Tibial artery (tissue), 4 donors: Measurements from ENCODE around the gene ZNF805.
"Not testable (repeated sequence)": the region's sequence is repeated elsewhere in the genome, so short reads cannot be mapped to it uniquely, and the experiment has no call there.

Experiments used
- DNase-seq, 2 donors: peaks; one replicate each; pipeline ENCODE4 v3.0.0-alpha.2; 2019
- H3K27ac ChIP-seq, 2 donors: fragments of 200-600 bp; sonication (generic) in 1 of 2; 1 replicate in 1 of 2; 2 replicates in 1 of 2; pipeline ENCODE4 v1.5.1; 2018 to 2019; ENCODE audit warnings: mild to moderate bottlenecking in 1 of 2
- H3K27me3 ChIP-seq, 2 donors: fragments of 200-600 bp; sonication (generic) in 1 of 2; one replicate each; pipeline versions ENCODE4 v1.5.1 to v1.6.0; 2016 to 2019
- H3K36me3 ChIP-seq, 3 donors: fragments of 200-600 bp; sonication (generic) in 2 of 3; one replicate each; pipeline ENCODE4 v1.5.1; 2016 to 2019; ENCODE audit warnings: mild to moderate bottlenecking in 2 of 3
- H3K4me1 ChIP-seq, 4 donors: fragments of 200-600 bp; sonication (generic) in 2 of 4; 1 replicate in 3 of 4; 2 replicates in 1 of 4; pipeline ENCODE4 v1.5.1; 2016 to 2019
- H3K4me3 ChIP-seq, 2 donors: fragments of 200-600 bp; sonication (generic) in 1 of 2; 1 replicate in 1 of 2; 2 replicates in 1 of 2; pipeline ENCODE4 v1.5.1; 2018 to 2019; ENCODE audit warnings: mild to moderate bottlenecking in 2 of 2
- H3K9me3 ChIP-seq, 3 donors: fragments of 200-600 bp; sonication (generic) in 1 of 3; one replicate each; pipeline ENCODE4 v1.5.1; 2016 to 2019
- CTCF ChIP-seq, 2 experiments: fragments of 200-600 bp in 1 of 2; fragments of 450-650 bp in 1 of 2; IDR thresholded peaks; one replicate each; pipeline ENCODE4 v1.5.1; 2017 to 2019; ENCODE audit warnings: antibody characterized with exemption in 2 of 2, mild to moderate bottlenecking in 1 of 2, moderate library complexity in 1 of 2
- intact Hi-C: fragments of 100-400 bp; cut with DNase I; formaldehyde crosslinking; loops from one replicate; pipeline ENCODE4 v1.15.0; 2023; ENCODE audit warnings: low total_unique reads

ZNF805 gene

GRCh38 chr19:57267291-57267690 is 26.9 kb downstream of the ZNF805 start:
- H3K36me3 ChIP-seq = peaks cover 30 to 38% (median 30%) of the 10 kb centered on the region in 3 donors
- peaks cover 0 to 44% (median 10%) of the 10 kb centered on the region in 3 donors for H3K9me3 ChIP-seq
- H3K4me3 ChIP-seq = no peak overlapping the region
- DNase-seq = no peak
- intact Hi-C loops = no loop called here
- no peaks in the 10 kb centered on the region for H3K27me3 ChIP-seq
- H3K27ac ChIP-seq = no peak overlapping the region
- no peak for TF ChIP-seq CTCF (IDR thresholded peaks at IDR 0.05)
- H3K4me1 ChIP-seq = no peaks in the 10 kb centered on the region

- TF ChIP-seq CTCF (IDR thresholded peaks at IDR 0.05) = no peak
- Histone ChIP-seq H3K4me3 (no peak overlapping the region), H3K4me1 (no peaks in the 10 kb centered on the region), H3K36me3 (peaks cover 20 to 37% (median 26%) of the 10 kb centered on the region in 3 donors), H3K27ac (no peak overlapping the region), H3K27me3 (no peaks in the 10 kb centered on the region), H3K9me3 (peaks cover 0 to 25% (median 10%) of the 10 kb centered on the region in 3 donors)
- DNase-seq = no peak
- intact Hi-C loops = no loop called here
These were observed 29.3 kb downstream of the ZNF805 start for GRCh38 chr19:57269515-57270250.

- no peaks in the 10 kb centered on the region for H3K4me1 ChIP-seq
- H3K36me3 ChIP-seq = peaks cover 20 to 37% (median 29%) of the 10 kb centered on the region in 3 donors
- H3K9me3 ChIP-seq = peaks cover 0 to 10% (median 9%) of the 10 kb centered on the region in 3 donors
- H3K27me3 ChIP-seq = no peaks in the 10 kb centered on the region
- no peak overlapping the region for H3K4me3 ChIP-seq
- DNase-seq = no peak
- intact Hi-C loops = no loop called here
- no peak for TF ChIP-seq CTCF (IDR thresholded peaks at IDR 0.05)
- no peak overlapping the region for H3K27ac ChIP-seq
These were observed 30.8 kb downstream of the ZNF805 start for GRCh38 chr19:57271280-57271679.

GRCh38 chr19:57273014-57273413 is 32.6 kb downstream of the ZNF805 start:
- DNase-seq = no peak
- peaks cover 14 to 29% (median 27%) of the 10 kb centered on the region in 3 donors for H3K36me3 ChIP-seq

GRCh38 chr19:57276430-57276829 is 36.0 kb downstream of the ZNF805 start:
- DNase-seq = no peak
- H3K4me3 ChIP-seq = no peak overlapping the region
- no peak overlapping the region for H3K27ac ChIP-seq
- no peaks in the 10 kb centered on the region for H3K9me3 ChIP-seq
- H3K27me3 ChIP-seq = no peaks in the 10 kb centered on the region
- peaks cover 0 to 12% (median 5%) of the 10 kb centered on the region in 4 donors for H3K4me1 ChIP-seq
- intact Hi-C loops = no loop called here
- peaks cover 0 to 15% (median 13%) of the 10 kb centered on the region in 3 donors for H3K36me3 ChIP-seq
- TF ChIP-seq CTCF (IDR thresholded peaks at IDR 0.05) = no peak

More at GRCh38 chr19:57273014-57273413, 32.6 kb downstream of the ZNF805 start:
- Histone ChIP-seq H3K4me1 (no peaks in the 10 kb centered on the region), H3K4me3 (no peak overlapping the region), H3K27ac (no peak overlapping the region), H3K9me3 (peaks cover 0 to 7% (median 3%) of the 10 kb centered on the region in 3 donors), H3K27me3 (no peaks in the 10 kb centered on the region)
- no peak for TF ChIP-seq CTCF (IDR thresholded peaks at IDR 0.05)
- intact Hi-C loops = no loop called here

- DNase-seq, H3K9me3 ChIP-seq, intact Hi-C loops, H3K27me3 ChIP-seq, H3K27ac ChIP-seq, H3K4me3 ChIP-seq: not testable (repeated sequence)
- peaks cover 0 to 28% (median 20%) of the 10 kb centered on the region in 4 donors for H3K4me1 ChIP-seq
- H3K36me3 ChIP-seq = peaks cover 0 to 15% (median 8%) of the 10 kb centered on the region in 3 donors
These were observed 38.0 kb downstream of the ZNF805 start for GRCh38 chr19:57278481-57278880.
